Thyroid gland (tissue), 4 donors: Measurements from ENCODE around the gene SCGB1C2.
"Not testable (repeated sequence)": the region's sequence is repeated elsewhere in the genome, so short reads cannot be mapped to it uniquely, and the experiment has no call there.

Source experiments
- CTCF ChIP-seq, 6 experiments: fragments of 200-600 bp in 3 of 6; fragments of 450-650 bp in 3 of 6; sonication (generic) in 3 of 6; IDR thresholded peaks; one replicate each; pipeline ENCODE4 v1.5.1; 2016 to 2019; ENCODE audit warnings: antibody characterized with exemption in 6 of 6, mild to moderate bottlenecking in 2 of 6, inconsistent platforms in 1 of 6, moderate library complexity in 1 of 6
- POLR2A ChIP-seq, 2 donors: fragments of 450-650 bp; IDR thresholded peaks; one replicate each; pipeline ENCODE4 v1.6.1; 2017; ENCODE audit warnings: antibody characterized with exemption in 2 of 2, mild to moderate bottlenecking in 2 of 2, moderate library complexity in 1 of 2

GRCh38 chr17:134332-134785, 3.0 kb upstream of the SCGB1C2 start:
- not testable (repeated sequence) for TF ChIP-seq CTCF, POLR2A (IDR thresholded peaks at IDR 0.05)
